Activated T-cell treated with anti-CD3 and anti-CD28 coated beads, Interleukin-2, amount 50 U/mL, for 24 hours (primary cell): ENCODE data around the gene CST9L.

Experiments
- DNase-seq: peaks from one replicate; pipeline ENCODE4 v3.0.0-alpha.2; 2020
- H3K27ac Mint-ChIP-seq: 2 replicates; pipeline ENCODE4 v1.8.0; 2020; ENCODE audit warnings: mild to moderate bottlenecking, mixed read lengths
- H3K27me3 Mint-ChIP-seq: 2 replicates; pipeline ENCODE4 v1.8.0; 2020; ENCODE audit warnings: mixed read lengths
- H3K36me3 Mint-ChIP-seq: 2 replicates; pipeline ENCODE4 v1.8.0; 2020; ENCODE audit warnings: low read depth, mixed read lengths
- H3K4me1 Mint-ChIP-seq: 2 replicates; pipeline ENCODE4 v1.8.0; 2020; ENCODE audit warnings: low read depth, mixed read lengths
- H3K4me3 Mint-ChIP-seq: 2 replicates; pipeline ENCODE4 v1.8.0; 2020; ENCODE audit warnings: mild to moderate bottlenecking, moderate library complexity, mixed read lengths
- H3K9me3 Mint-ChIP-seq: 2 replicates; pipeline ENCODE4 v1.8.0; 2020; ENCODE audit warnings: mixed read lengths

Gene CST9L

GRCh38 chr20:23517719-23518118, 50.6 kb downstream of the CST9L start:
- Mint-ChIP-seq H3K4me1 (no peaks in the 10 kb centered on the region), H3K9me3 (no peaks in the 10 kb centered on the region), H3K27ac (no peak overlapping the region), H3K4me3 (no peak overlapping the region), H3K36me3 (no peaks in the 10 kb centered on the region), H3K27me3 (no peaks in the 10 kb centered on the region)
- no peak for DNase-seq

GRCh38 chr20:23515250-23515939, 52.9 kb downstream of the CST9L start:
- Mint-ChIP-seq H3K9me3 (no peaks in the 10 kb centered on the region), H3K27me3 (no peaks in the 10 kb centered on the region), H3K4me1 (no peaks in the 10 kb centered on the region), H3K36me3 (no peaks in the 10 kb centered on the region), H3K4me3 (no peak overlapping the region), H3K27ac (no peak overlapping the region)
- DNase-seq = no peak

GRCh38 chr20:23514848-23515247, 53.4 kb downstream of the CST9L start:
- no peaks in the 10 kb centered on the region for H3K27me3 Mint-ChIP-seq
- H3K4me1 Mint-ChIP-seq = no peaks in the 10 kb centered on the region
- DNase-seq = no peak
- H3K4me3 Mint-ChIP-seq = no peak overlapping the region
- no peaks in the 10 kb centered on the region for H3K9me3 Mint-ChIP-seq
- H3K27ac Mint-ChIP-seq = no peak overlapping the region
- H3K36me3 Mint-ChIP-seq = no peaks in the 10 kb centered on the region
